Trophoblast cell (in vitro differentiated cells and primary cell): ENCODE data around the gene COL4A6.
A peak's percentile ranks its signal among the peaks of the same experiment; 100 is the strongest.

Experiments used
- DNase-seq, 2 donors: peaks; one replicate each; pipeline ENCODE4 v3.0.0-alpha.2; 2016
- H2AFZ ChIP-seq: 2 replicates; pipeline ENCODE4 v1.6.1; 2013; ENCODE audit warnings: low read length, moderate library complexity, mild to moderate bottlenecking; ENCODE audit not compliant: insufficient read depth, poor library complexity
- H2AK5ac ChIP-seq: 2 replicates; pipeline ENCODE4 v1.6.1; 2013; ENCODE audit warnings: mild to moderate bottlenecking, low read length
- H2BK120ac ChIP-seq: 2 replicates; pipeline ENCODE4 v1.6.1; 2013; ENCODE audit warnings: low read length, mild to moderate bottlenecking, moderate library complexity; ENCODE audit not compliant: insufficient read depth, poor library complexity
- H2BK12ac ChIP-seq: 2 replicates; pipeline ENCODE4 v1.6.1; 2013; ENCODE audit warnings: mild to moderate bottlenecking, low read length, moderate library complexity
- H2BK5ac ChIP-seq: 2 replicates; pipeline ENCODE4 v1.6.1; 2013; ENCODE audit warnings: low read length, low read depth, moderate library complexity, mild to moderate bottlenecking; ENCODE audit not compliant: poor library complexity
- H3K14ac ChIP-seq: 2 replicates; pipeline ENCODE4 v1.6.1; 2013; ENCODE audit warnings: mild to moderate bottlenecking, low read length
- H3K18ac ChIP-seq: 2 replicates; pipeline ENCODE4 v1.6.1; 2013; ENCODE audit warnings: mild to moderate bottlenecking, low read length
- H3K23ac ChIP-seq: 2 replicates; pipeline ENCODE4 v1.6.1; 2013; ENCODE audit warnings: low read length
- H3K27ac ChIP-seq: 2 replicates; pipeline ENCODE4 v1.5.1; 2013; ENCODE audit warnings: low read depth, mild to moderate bottlenecking, inconsistent platforms, low read length, moderate library complexity
- H3K27me3 ChIP-seq: 2 replicates; pipeline ENCODE4 v1.6.1; 2013; ENCODE audit warnings: inconsistent platforms, mild to moderate bottlenecking, low read length, moderate library complexity; ENCODE audit not compliant: insufficient read depth
- H3K36me3 ChIP-seq, 2 experiments: 1 replicate in 1 of 2; 2 replicates in 1 of 2; pipeline ENCODE4 v1.6.1; 2013; ENCODE audit warnings: low read length in 2 of 2, mild to moderate bottlenecking in 2 of 2, moderate library complexity in 1 of 2; ENCODE audit not compliant: insufficient read depth in 2 of 2, control insufficient read depth in 1 of 2
- H3K4ac ChIP-seq: 2 replicates; pipeline ENCODE4 v1.6.1; 2013; ENCODE audit warnings: low read depth, mild to moderate bottlenecking, low read length, moderate library complexity
- H3K4me1 ChIP-seq, 2 experiments: 1 replicate in 1 of 2; 2 replicates in 1 of 2; pipeline ENCODE4 v1.6.1; 2013; ENCODE audit warnings: low read length in 2 of 2, mild to moderate bottlenecking in 2 of 2, moderate library complexity in 1 of 2; ENCODE audit not compliant: insufficient read depth in 2 of 2, control insufficient read depth in 1 of 2
- H3K4me2 ChIP-seq: 2 replicates; pipeline ENCODE4 v1.6.1; 2013; ENCODE audit warnings: inconsistent platforms, mild to moderate bottlenecking, low read length, moderate library complexity
- H3K4me3 ChIP-seq: 2 replicates; pipeline ENCODE4 v1.5.1; 2013; ENCODE audit warnings: mild to moderate bottlenecking, low read depth, low read length, inconsistent platforms
- H3K79me1 ChIP-seq: one replicate; pipeline ENCODE4 v1.6.1; 2013; ENCODE audit warnings: low read length
- H3K79me2 ChIP-seq: 2 replicates; pipeline ENCODE4 v1.6.1; 2013; ENCODE audit warnings: low read length, mild to moderate bottlenecking; ENCODE audit not compliant: control insufficient read depth, insufficient read depth, poor library complexity
- H3K9ac ChIP-seq: 2 replicates; pipeline ENCODE4 v1.6.1; 2013; ENCODE audit warnings: mild to moderate bottlenecking, low read length
- H3K9me3 ChIP-seq: 2 replicates; pipeline ENCODE4 v1.6.1; 2013; ENCODE audit warnings: low read depth, mild to moderate bottlenecking, control low read depth, inconsistent platforms, low read length; ENCODE audit not compliant: insufficient read depth
- H4K12ac ChIP-seq: 2 replicates; pipeline ENCODE4 v1.6.1; 2013; ENCODE audit warnings: low read depth, mild to moderate bottlenecking, low read length, moderate library complexity
- H4K8ac ChIP-seq: 2 replicates; pipeline ENCODE4 v1.6.1; 2013; ENCODE audit warnings: low read depth, mild to moderate bottlenecking, low read length, moderate library complexity
- H4K91ac ChIP-seq: one replicate; pipeline ENCODE4 v1.6.1; 2013; ENCODE audit warnings: low read depth, mild to moderate bottlenecking, low read length, moderate library complexity
- WGBS: extraction: QIAGEN DNeasy Blood & Tissue Kit; methylation state at CpG from one replicate; pipeline ENCODE4 v1.1.7; 2013; ENCODE audit warnings: missing lambda C conversion rate; ENCODE audit not compliant: insufficient read length, insufficient coverage; ENCODE audit errors: extremely low coverage; 5-methylcytosine and 5-hydroxymethylcytosine counted together

Gene COL4A6

DNA sequence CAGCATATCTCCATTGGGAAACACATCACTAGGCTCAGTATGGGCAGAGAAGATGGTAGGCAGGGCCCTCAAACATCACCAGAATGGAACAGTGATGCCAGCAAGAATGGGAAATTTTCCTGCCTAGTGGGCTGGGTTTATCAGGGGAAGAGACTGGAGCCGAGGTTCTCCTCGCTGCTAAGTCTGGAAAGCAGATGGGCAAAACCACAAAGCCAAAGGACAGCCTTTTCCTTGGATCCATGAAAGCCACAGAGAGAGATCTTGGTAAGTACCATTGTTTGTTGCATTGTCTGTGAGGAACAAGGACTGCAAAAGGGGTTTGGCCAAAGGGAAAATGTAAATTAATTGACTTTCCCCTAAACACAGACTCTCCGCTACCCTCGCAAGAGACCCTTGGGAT is 266.6 kb downstream of the COL4A6 start:
- H4K12ac ChIP-seq: no peak overlapping the region
- H3K79me2 ChIP-seq: no peaks in the 10 kb centered on the region
- H3K4ac ChIP-seq: no peak overlapping the region
- H3K9me3 ChIP-seq: no peaks in the 10 kb centered on the region
- H2BK5ac ChIP-seq: no peak overlapping the region
- no peak overlapping the region for H3K9ac ChIP-seq
- no peak for DNase-seq
- no peaks in the 10 kb centered on the region for H3K4me1 ChIP-seq
- no peak overlapping the region for H4K8ac ChIP-seq
- no peak overlapping the region for H3K4me3 ChIP-seq
- no peak overlapping the region for H2BK12ac ChIP-seq
- H2AFZ ChIP-seq: no peak overlapping the region
- H3K27me3 ChIP-seq: no peaks in the 10 kb centered on the region
- no peak overlapping the region for H3K18ac ChIP-seq
- WGBS: no CpG with 5 or more reads among the region's 4 CpGs
- H3K79me1 ChIP-seq: no peaks in the 10 kb centered on the region
- no peak overlapping the region for H2BK120ac ChIP-seq
- H3K14ac ChIP-seq: no peak overlapping the region
- no peak overlapping the region for H3K27ac ChIP-seq
- no peak overlapping the region for H4K91ac ChIP-seq
- H3K23ac ChIP-seq: no peak overlapping the region
- no peak overlapping the region for H3K4me2 ChIP-seq
- H3K36me3 ChIP-seq: peaks cover 1 to 7% of the 10 kb centered on the region in 2 experiments
- H2AK5ac ChIP-seq: no peak overlapping the region

GRCh38 chrX:108169768-108170167 is 268.5 kb downstream of the COL4A6 start:
- H2BK12ac ChIP-seq: no peak overlapping the region
- no peak overlapping the region for H3K18ac ChIP-seq
- DNase-seq: no peak
- H2AFZ ChIP-seq: no peak overlapping the region
- peaks cover 1 to 7% of the 10 kb centered on the region in 2 experiments for H3K36me3 ChIP-seq
- no peak overlapping the region for H4K8ac ChIP-seq
- H3K4ac ChIP-seq: no peak overlapping the region
- H3K14ac ChIP-seq: no peak overlapping the region
- H3K79me1 ChIP-seq: no peaks in the 10 kb centered on the region
- H2BK5ac ChIP-seq: no peak overlapping the region
- H4K91ac ChIP-seq: no peak overlapping the region
- H3K9me3 ChIP-seq: no peaks in the 10 kb centered on the region
- H3K4me1 ChIP-seq: no peaks in the 10 kb centered on the region
- no peak overlapping the region for H3K4me2 ChIP-seq
- H3K4me3 ChIP-seq: no peak overlapping the region
- H3K79me2 ChIP-seq: no peaks in the 10 kb centered on the region
- no peak overlapping the region for H4K12ac ChIP-seq
- no peak overlapping the region for H2BK120ac ChIP-seq
- H3K27ac ChIP-seq: no peak overlapping the region
- no peak overlapping the region for H3K23ac ChIP-seq
- H3K9ac ChIP-seq: no peak overlapping the region
- H2AK5ac ChIP-seq: no peak overlapping the region
- no CpG with 5 or more reads among the region's 3 CpGs for WGBS
- H3K27me3 ChIP-seq: no peaks in the 10 kb centered on the region

DNA sequence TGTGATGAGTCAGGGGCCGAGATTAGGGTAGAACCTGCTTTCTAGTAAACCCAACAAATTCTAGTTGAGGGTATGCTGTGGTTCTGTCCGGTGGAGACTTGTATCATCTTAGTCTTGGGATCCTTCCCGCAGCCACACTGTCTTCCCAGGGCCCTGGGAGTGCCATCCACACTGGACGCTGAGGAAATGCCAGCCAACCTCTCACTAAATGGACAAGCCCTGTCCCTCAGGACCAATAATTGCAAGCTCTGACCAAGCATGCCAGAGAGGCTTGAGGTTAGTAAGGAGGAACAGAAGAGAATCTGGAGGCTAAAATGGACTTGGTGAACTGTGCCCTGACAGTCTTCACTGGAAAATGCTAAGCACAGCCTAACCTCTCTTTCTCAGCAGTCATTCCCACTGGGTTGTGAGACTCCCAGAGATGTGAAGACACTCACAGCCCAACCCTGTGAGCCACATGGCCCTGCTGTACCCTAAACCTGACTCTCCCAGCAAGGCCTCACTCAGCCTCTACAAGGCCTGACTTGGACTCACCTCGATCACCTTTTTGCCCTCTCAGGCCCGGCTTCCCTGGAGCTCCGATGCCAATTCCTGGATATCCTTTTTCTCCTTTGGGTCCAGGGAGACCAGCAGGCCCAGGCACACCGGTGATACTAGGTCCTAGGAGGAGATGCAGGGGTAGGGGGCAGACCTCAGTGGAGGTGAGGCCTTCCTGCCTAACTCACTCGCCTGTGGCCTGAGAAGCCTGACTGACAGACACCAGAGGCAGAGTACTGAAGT is 269.1 kb downstream of the COL4A6 start:
- Histone ChIP-seq H3K9ac (no peak overlapping the region), H3K27ac (no peak overlapping the region), H4K12ac (peak overlapping the region; percentile 54), H3K27me3 (no peaks in the 10 kb centered on the region), H4K8ac (no peak overlapping the region), H3K36me3 (peaks cover 0 to 7% of the 10 kb centered on the region in 2 experiments), H3K4me2 (no peak overlapping the region), H3K23ac (no peak overlapping the region), H3K18ac (no peak overlapping the region), H2AK5ac (no peak overlapping the region), H2BK120ac (no peak overlapping the region), H4K91ac (no peak overlapping the region), H3K9me3 (no peaks in the 10 kb centered on the region), H3K4me3 (no peak overlapping the region), H3K4me1 (no peaks in the 10 kb centered on the region), H2BK5ac (no peak overlapping the region), H2BK12ac (no peak overlapping the region), H3K14ac (no peak overlapping the region), H3K79me2 (no peaks in the 10 kb centered on the region), H3K79me1 (no peaks in the 10 kb centered on the region), H3K4ac (no peak overlapping the region), H2AFZ (no peak overlapping the region)
- no peak for DNase-seq
- WGBS: no CpG with 5 or more reads among the region's 9 CpGs

- H3K27ac ChIP-seq: no peak overlapping the region
- H3K4me1 ChIP-seq: no peaks in the 10 kb centered on the region
- H4K91ac ChIP-seq: no peak overlapping the region
- WGBS: no CpG with 5 or more reads among the region's 5 CpGs
- peaks cover 0 to 7% of the 10 kb centered on the region in 2 experiments for H3K36me3 ChIP-seq
- no peak overlapping the region for H4K12ac ChIP-seq
- H4K8ac ChIP-seq: no peak overlapping the region
- no peak overlapping the region for H3K23ac ChIP-seq
- no peak overlapping the region for H2BK120ac ChIP-seq
- no peaks in the 10 kb centered on the region for H3K79me2 ChIP-seq
- no peak overlapping the region for H2AK5ac ChIP-seq
- no peak overlapping the region for H2AFZ ChIP-seq
- H3K18ac ChIP-seq: no peak overlapping the region
- H3K4me3 ChIP-seq: no peak overlapping the region
- H2BK12ac ChIP-seq: no peak overlapping the region
- H3K27me3 ChIP-seq: no peaks in the 10 kb centered on the region
- H3K4ac ChIP-seq: no peak overlapping the region
- no peak overlapping the region for H2BK5ac ChIP-seq
- H3K9ac ChIP-seq: no peak overlapping the region
- H3K4me2 ChIP-seq: no peak overlapping the region
- no peaks in the 10 kb centered on the region for H3K79me1 ChIP-seq
- no peaks in the 10 kb centered on the region for H3K9me3 ChIP-seq
- DNase-seq: no peak
- H3K14ac ChIP-seq: no peak overlapping the region
These were observed 270.9 kb downstream of the COL4A6 start for GRCh38 chrX:108167211-108167872.
